HG03097 (cell line): ENCODE results near the gene ZFHX3.
"Not testable (repeated sequence)": the region's sequence is repeated elsewhere in the genome, so short reads cannot be mapped to it uniquely, and the experiment has no call there.

Source experiments
- ATAC-seq: cut with Tn5 transposase; IDR thresholded peaks from one replicate; pipeline ENCODE4 v1.9.1; 2021; ENCODE audit not compliant: unreplicated experiment, low FRiP score

The ZFHX3 gene

DNA sequence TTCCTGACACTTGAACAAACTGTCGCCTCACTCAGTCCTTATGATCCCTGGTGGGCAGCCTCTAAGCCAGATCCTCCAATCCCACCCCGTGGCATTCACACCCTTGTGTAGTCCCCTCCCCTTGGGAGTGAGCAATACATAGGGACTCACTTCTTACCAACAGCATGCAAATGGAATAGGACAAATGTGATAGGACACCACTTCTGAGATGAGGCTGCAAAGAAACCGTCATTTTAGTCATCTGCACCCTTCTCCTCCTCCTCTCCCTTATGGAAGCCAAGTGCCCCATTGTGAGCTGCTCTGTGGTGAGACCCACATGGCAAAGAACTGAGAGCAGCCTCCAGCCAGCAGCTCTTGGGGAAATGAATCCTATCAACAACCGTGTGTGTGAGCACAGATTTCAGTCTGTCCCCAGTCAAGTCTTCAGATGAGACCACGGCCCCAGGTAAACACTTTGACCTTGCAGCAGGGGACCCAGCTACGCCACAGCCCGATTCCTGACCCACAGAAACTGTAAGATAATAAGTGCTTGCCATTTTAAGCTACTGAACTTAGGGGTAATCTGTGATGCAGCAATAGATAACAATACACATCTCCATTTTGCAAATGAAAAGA lies 46.9 kb downstream of the ZFHX3 start:
- no peak for ATAC-seq

DNA sequence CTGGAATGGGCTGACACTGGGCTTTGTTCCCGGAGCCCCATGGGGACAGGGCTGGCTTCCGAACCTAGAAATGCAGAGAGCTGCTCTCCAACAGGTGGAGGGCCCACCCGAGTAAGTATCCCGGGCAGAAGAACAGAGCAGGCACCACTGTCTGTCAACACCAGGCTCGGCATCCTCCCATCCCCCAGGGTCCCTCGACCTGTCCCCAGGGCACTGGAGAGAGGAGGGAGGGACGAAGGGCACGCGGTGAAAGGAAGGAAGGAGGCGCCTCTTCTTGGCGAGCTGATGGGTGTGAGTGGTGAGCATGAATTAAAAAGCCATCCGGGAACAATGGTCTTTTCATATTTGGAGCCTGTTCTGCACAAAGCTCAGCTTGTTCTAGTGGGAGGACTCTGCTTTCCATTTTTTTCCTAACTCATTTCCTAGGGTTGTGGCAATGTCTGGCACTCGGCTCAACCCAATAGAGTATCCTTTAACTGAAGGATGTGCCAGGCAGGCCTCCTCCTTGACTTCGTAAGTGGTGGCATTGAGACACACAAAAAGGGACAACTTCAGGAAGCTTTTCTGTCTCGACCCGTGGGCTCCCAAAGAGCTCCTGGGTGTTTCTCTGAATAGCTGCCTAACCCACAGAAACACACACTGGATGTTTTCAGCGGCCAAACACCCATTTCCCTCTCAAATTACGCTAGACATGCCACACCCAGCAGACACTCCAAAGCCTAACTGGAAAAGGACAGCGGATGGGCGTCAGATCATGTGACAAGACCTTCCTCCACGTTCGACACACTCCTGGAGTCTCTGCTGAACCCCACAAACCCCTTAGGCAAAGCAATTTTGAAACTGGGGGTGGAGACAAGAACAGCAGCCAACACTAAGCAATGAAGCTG lies 47.7 kb downstream of the ZFHX3 start:
- ATAC-seq = no peak

DNA sequence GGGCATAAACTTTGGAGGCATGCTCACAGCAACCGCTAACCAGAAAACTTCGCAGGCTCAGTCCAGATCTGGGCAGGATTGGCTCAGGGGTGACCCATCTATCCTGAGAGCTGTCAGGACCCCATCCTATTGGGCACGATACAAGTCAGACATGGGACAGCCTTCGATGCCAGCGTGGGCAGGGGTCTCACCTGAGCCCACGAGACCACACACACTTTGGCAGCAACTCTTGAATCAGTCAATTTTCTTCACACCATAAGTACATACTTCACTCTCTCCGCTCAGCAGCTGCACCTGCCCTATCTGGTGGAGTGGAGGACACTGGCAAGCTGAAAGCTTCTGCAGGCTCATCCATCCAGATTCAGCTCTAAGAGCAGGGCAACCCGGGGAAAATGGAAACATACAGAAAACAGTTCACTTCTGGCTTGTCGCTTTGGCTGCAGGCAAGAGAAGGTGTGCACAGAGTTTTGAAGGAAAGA lies 48.3 kb downstream of the ZFHX3 start:
- no peak for ATAC-seq

DNA sequence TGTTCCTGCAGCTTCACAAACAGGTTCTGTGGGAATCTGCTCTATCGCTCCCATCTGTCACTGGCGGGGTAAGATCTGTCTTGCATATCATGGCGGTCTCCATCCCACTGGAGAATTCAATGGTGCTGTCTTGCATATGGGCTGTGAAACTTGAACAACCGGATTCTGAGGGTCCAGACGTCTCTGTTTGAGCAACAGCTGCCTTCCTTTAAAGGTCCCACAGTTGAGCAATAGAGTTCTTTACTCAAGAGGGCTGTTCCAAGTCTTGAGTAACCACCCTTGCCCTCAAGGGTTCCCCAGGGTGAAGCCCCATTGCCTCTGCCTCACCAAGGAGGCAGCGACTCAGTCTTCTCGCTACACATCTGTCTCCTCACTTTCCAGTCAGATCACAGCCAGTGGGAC lies 50.8 kb downstream of the ZFHX3 start:
- no peak for ATAC-seq

DNA sequence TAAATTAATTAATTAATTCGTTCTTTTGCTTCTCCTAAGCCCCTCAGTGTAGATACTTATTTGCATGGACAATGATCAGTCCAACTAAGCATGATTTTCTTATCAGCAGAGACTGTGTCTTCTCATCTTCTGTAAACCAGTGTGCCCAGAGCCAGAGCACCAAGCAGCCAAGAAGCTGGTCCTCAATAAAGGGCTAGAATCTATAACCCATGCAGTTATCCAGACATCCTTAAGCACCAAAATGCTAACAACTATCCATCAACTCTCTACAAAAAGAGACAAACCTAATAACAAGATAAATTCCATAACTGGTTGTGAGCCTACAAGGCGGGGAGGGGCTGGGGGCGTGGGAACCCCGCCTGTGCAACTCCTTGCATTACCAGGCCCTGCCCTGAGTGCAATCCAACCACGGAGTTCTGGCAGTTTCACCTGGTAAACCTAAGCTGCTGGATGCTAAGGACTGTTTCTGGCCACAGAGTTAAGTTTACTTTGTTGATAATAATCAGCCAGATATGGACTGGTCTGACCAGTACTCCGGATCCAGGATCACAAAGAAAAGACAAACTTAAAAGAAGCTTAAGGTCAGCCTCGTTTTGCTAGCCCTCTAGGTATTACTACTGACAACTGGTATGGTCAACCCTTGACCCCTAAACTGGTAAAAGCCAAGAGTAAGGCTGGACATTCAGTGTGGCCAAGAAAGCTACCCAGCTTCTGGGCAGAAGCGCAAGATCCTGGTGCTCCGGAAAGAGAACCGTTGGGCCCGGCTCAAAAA lies 51.5 kb downstream of the ZFHX3 start:
- no peak for ATAC-seq

DNA sequence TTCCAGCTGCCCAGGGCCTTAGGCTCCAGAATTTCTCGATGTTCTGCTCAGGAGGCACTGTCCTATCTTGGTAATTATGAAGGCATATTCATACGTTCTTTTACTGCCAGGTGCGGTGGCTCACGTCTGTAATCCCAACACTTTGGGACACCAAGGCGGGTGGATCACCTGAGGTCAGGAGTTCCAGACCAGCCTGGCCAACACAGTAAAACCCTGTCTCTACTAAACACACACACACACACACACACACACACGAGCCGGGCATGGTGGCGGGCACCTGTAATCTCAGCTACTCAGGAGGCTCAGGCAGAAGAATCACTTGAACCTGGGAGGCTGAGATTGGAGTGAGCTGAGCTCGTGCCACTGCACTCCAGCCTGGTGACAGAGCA lies 52.1 kb downstream of the ZFHX3 start:
- not testable (repeated sequence) for ATAC-seq

DNA sequence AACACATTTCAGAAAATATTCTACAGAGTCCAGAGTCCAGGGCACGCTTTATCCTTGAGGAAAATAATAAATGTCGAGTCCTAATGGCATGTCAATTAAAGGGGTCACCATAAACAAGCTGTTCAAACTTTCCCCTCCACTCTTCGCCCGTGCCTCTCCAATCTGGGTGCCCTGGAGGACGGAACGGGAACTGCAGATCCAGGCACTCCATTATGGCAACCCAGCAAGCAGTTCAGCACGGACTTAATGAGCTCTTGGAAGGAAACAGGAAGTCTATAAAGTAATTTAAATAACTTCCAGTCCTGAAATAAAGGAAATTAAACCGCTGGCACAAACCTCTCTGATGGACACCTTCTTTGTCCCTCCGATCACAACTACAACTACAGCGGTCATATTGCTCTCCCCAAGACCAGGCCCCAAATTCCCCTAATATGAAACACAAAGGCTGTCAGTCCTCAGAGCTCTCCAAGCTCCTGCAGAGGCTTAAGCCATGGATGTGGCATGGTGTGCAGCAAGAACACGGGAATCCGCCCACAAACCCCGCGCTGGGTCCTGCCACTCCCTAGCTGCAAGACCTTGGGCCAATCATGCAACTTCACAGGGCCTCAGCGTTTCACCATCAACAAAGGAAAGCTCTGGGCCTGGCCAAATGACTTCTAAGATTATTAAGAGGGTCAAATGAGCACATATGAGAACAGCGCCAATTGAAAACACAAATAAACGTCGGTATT lies 52.6 kb downstream of the ZFHX3 start:
- ATAC-seq = no peak

DNA sequence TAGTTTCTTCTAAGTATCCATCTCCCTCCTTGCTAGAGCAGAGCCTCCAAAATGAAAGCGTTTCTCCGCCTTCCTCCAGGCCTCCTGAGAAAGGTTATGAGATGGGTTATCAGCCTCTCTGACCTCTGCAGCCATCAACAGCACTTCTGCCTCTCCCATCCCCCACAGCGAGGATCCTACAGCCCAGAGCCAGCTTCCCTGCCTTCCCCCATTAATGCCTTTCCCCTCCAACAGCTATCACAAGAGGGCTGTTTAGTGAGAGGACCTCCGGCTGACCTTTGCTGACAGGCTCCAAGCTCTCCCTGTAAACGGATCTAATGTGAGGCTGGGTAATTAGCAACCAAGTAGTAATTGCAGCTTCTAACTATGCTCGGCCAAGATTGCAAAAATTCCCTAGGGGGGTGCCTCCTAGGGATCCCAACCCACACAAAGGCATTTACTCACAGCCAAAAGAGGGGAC lies 55.8 kb downstream of the ZFHX3 start:
- no peak for ATAC-seq

DNA sequence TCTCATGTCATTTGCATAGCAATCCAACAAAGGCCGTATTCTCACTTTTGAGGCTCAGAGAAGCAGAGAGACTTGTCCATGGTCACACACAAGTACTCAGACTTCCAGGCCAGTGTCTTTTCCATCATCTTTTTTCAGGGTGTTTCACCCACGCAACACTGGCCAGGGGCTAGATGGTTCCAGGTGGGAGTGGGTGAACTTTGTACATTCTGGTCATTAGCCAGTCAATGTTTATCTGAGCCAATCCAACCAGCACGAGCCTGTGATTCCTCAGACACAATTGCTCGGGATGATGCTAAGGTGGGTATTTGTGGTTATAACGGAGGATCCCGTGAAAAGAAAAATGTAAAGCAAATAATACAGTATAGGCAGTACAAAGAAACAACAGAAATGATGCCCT lies 56.3 kb downstream of the ZFHX3 start:
- no peak for ATAC-seq

DNA sequence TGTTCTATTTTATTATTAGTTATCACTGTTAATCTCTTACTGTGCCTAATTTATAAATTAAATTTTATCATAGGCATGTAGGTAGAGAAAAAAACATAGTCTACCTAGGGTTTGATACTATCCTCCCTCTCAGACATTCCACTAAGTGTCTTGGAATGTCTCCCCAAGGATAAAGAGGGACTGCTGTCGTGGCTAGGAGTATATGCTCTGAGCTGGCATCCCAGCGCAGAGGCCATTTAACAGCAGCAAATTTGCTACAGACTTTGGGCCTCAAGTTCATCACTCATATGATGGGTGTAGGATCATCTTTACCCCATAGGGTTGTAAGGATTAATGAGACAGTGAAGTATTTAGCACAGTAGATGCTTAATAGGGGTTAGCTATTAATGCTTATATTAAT lies 56.7 kb downstream of the ZFHX3 start:
- ATAC-seq = no peak

DNA sequence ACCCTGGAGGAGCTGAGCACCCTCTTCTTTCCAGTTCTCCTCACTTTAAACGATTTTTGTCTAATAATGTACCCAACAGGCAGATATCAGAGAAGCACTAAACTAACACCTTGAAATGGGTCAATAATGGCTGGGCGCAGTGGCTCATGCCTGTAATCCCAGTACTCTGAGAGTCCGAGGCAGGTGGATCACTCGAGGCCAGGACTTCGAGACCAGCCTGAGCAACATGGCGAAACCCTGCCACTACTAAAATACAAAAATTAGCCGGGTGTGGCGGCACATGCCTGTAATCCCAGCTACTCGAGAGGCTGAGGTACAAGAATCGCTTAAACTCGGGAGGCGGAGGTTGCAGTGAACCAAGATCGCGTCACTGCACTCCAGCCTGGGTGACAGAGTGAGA lies 57.4 kb downstream of the ZFHX3 start:
- ATAC-seq = no peak

DNA sequence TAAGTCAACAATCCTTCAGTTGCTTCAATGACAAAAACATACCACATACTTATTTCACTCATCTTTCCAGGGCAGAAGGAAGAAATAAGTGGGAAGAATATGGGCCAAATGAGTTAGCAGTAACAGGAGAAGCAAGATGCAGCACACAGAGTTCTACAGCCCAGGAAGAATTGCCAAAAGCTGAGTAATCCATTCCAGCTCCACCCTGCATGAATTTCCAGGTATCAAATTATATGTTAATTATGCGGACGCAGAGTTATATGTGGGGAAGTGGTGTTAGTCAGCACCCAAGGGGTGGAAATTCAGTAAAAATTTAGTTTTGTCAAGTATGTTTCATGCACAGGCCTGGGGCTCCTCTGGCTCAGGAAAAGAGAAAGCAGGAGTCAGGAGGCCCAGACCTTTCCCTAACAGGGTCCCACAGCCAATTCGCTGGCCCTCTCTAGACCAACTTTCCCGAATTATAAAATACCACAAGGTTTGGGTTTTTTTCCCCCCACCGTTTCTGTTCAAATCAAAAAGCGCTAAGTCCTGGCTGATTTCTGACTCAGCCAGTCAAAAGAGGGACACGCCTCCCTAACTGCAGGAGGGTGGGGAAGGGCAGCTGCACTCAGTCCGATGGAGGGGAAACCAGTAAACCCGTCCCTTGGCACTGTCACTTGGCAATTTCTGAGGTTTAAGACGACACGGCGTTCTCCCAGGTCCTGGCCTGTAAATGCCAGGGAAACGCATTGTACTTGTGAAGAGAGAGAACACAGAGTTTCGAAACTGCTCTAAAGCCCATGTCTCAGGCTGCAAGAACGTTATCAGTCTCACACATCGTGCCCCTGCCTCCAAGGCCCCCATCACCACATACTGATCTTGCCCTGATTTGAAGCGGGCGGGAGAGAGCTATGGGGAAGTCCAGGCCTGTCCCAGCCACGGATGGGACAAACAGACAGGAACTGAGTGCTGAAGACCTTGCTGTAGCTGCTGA lies 58.1 kb downstream of the ZFHX3 start:
- no peak for ATAC-seq

DNA sequence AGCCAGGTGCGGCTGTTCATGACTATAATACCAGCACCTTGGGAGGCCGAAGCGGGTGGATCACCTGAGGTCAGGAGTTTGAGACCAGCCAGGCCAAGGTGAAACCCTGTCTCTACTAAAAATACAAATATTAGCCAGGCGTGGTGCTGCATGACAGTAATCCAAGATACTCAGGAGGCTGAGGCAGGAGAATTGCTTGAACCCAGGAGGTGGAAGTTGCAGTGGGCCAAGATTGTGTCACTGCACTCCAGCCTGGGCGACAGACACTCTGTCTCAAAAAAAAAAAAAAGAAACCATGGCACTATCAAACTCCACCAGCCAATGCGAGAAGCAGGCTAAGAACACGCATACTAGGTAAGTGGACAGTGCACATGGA lies 58.7 kb downstream of the ZFHX3 start:
- not testable (repeated sequence) for ATAC-seq

DNA sequence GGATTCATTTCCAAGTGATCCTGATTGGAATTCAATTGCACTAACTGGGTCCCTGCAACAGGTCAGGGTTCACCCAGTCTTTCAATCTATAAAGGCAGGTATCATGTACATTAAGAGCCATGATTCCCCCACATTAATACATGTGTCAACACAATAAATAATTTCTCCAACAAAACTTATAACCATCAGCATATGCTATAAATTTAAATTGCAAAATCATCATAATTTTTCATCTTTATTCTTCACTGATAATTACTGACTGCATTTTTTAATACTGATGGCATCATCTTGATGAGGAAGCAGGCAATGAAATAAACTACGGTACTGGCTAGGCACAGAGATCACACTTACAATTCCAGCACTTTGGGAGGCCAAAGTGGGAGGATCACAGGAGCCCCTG lies 59.4 kb downstream of the ZFHX3 start:
- ATAC-seq = no peak

DNA sequence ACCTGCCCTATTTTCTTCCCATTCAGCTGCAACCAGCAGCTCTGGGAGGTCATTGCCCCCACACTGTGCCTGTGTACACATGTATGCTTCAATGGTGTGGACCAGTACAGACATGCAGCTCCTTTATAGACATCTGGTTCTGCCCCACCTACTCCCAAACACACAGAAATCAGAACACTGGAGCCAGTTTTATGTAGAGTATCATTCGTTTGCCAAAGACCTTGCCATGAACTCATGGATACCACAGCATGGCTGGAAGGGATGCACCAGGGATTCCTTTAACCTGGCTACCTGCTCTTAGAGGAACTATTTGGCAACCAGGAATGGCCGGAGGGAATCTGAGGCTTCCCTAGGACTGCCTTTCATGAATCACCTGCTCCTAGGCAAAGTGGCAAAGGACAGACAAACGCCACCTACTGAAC lies 60.4 kb downstream of the ZFHX3 start:
- no peak for ATAC-seq

DNA sequence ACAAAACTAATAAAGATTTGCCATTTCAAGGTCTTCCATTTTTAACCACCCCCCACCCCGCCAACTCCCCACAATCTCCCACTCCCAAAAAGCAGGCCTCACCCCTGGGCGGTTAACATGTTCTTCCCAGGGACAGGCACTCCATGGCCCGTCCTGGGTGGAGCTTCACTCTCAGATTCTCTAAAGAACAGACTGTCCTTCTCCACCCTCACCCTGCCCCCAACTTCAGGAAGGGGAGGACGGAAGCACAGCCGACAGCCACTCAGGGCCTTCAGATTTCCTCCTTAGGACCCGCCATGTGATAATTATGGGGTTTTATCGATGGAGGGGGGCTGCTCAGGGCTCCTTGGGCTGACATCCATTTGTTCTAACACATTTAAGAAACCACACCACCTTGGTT lies 61.9 kb downstream of the ZFHX3 start:
- no peak for ATAC-seq

DNA sequence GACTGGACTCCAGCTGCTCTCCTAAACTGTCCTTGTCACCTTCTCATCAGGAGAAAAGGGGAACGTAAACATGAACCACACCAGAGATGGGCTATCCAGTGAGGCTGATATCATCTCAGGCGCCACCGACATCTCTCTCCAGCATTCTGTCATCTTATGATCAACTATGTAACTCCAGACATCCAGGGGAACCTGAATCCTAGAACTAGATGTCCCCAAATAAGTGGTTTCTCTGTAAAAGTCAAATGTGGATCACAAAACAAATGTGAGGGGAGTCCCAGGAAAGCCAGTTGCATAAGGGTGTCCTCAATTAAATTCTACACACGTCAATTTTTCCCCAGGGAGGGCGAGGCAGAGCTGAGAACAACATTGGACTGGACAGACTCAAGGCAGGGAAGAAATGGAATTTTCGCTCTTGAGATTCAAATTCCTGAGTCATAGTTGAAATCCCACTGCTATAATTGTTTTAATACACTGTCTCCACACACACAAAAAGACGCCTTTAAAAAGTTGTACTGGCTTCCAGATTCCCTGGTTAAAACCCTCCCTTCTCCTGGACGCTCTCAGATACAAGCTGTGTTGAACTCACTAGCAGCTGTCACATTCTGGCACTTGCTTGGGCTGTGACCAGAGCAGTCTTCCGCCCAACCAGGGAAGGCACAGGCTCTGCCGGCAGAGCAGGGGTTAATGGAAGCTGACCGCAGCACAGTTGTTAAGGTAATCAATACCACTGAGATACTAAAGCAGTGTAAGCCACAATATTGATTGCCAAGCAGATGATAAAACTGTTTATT lies 62.6 kb downstream of the ZFHX3 start:
- ATAC-seq = no peak

DNA sequence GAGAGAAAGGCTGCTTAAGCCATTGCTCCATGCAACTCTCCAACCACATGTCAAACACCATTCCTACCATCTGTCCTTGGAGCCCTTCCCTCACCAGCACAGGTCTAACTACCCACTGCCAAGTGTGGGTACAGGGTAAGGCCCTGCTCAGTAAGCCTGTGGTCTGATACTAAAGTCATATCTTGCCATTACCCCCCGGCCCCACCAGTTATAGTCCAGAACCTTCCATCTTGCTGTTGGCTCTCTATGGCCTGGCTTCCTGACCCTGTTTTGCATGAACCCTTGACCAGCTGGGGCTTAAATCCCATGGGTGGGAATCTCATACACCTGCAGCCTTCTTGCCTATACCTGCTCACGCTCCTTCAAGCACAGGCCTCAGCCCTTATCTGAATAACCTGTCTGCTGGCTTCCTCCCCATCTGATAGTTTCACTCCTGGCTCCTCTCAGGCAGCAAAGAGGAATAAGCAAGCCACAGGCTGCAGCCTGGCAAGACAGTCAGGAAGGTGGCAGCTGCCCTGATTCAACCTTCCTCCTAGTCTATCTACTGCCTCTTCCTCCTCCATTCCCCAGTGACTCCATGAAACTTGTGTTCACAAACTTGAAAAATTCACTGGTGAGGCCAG lies 64.1 kb downstream of the ZFHX3 start:
- ATAC-seq = no peak
